ENCODE data around the gene SH3YL1.
A peak's percentile ranks its signal among the peaks of the same experiment; 100 is the strongest.

SH3YL1 gene, protein sequence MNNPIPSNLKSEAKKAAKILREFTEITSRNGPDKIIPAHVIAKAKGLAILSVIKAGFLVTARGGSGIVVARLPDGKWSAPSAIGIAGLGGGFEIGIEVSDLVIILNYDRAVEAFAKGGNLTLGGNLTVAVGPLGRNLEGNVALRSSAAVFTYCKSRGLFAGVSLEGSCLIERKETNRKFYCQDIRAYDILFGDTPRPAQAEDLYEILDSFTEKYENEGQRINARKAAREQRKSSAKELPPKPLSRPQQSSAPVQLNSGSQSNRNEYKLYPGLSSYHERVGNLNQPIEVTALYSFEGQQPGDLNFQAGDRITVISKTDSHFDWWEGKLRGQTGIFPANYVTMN

DNA sequence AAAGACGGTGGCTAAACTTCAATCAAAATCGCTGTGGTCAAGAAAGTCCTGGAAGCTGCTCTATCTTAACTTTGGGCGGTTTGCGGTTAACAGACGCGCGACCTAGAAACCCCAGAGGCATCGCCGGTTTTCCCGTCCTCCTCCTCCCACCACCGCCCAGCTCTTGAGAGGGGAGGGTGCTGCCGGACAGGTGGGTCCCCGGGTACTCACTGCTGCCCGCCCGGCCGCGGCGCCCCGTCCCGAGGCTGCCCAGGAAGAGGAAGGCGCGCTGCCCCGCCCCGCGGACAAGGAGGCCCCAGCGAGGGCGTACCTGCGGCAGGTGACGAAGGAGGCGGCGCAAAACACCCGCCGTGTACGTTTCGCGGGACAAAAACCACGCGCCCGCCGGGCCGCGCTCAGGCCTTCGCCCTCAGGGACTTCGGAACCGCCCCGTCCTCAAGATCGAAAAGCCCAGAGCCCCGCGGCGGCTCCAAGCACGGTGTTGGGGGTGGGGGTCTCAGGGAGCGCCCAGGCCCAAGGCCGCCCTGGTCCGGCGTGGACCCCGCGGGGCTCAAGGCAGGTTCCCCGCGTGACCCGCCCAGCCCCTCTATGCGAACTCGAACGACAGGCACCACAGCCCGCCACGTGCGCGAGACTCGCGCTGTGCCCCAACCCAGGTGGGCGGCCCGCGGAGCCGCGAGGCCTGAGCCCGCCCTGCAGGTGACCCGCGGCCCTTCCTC lies at the start of gene SH3YL1:
TSS of gene SH3YL1 (minus strand) at position 259 of the 719 bp plus-strand sequence. CDS start at position 211, 48 bp downstream.
- TF ChIP-seq, protein P1, sequence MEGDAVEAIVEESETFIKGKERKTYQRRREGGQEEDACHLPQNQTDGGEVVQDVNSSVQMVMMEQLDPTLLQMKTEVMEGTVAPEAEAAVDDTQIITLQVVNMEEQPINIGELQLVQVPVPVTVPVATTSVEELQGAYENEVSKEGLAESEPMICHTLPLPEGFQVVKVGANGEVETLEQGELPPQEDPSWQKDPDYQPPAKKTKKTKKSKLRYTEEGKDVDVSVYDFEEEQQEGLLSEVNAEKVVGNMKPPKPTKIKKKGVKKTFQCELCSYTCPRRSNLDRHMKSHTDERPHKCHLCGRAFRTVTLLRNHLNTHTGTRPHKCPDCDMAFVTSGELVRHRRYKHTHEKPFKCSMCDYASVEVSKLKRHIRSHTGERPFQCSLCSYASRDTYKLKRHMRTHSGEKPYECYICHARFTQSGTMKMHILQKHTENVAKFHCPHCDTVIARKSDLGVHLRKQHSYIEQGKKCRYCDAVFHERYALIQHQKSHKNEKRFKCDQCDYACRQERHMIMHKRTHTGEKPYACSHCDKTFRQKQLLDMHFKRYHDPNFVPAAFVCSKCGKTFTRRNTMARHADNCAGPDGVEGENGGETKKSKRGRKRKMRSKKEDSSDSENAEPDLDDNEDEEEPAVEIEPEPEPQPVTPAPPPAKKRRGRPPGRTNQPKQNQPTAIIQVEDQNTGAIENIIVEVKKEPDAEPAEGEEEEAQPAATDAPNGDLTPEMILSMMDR (IDR thresholded peaks at IDR 0.05; ENCODE audit: low read depth, low read length): no peak
- peak within 1 kb of the TSS; percentile 91 to 93 for H3K4me3 ChIP-seq (replicated peaks in 1 of 2; ENCODE audit: low read depth in 2 of 2, low read length in 2 of 2)
- peak in 1 of 2 donors; percentile 19 for DNase-seq (ENCODE audit: low read depth in 2 of 2)

DNA sequence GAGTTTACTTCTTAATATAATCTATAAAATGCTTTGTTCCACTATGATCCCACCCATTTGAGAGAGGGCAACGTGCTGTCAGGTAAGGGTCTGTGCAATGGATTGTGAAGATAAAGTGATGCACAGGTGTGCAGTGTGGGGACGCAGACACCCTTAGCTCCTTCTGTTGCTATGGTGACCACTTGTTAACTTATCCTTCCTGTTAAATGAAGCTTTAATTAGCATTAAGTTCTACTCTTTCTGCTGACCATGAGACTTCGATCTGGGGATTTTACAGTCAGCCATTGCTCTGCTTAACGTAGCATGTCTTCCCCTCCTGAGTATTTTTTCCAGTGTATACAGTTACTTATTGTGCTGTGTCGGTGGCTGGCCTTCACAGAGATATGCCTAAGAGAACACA lies 47.2 kb upstream of the SH3YL1 start:
- TF ChIP-seq, protein P1 (IDR thresholded peaks at IDR 0.05; ENCODE audit: low read depth, low read length): no peak
- H3K4me3 ChIP-seq (replicated peaks in 1 of 2; ENCODE audit: low read depth in 2 of 2, low read length in 2 of 2): no peak overlapping the region
- no peak for DNase-seq (ENCODE audit: low read depth in 2 of 2)

DNA sequence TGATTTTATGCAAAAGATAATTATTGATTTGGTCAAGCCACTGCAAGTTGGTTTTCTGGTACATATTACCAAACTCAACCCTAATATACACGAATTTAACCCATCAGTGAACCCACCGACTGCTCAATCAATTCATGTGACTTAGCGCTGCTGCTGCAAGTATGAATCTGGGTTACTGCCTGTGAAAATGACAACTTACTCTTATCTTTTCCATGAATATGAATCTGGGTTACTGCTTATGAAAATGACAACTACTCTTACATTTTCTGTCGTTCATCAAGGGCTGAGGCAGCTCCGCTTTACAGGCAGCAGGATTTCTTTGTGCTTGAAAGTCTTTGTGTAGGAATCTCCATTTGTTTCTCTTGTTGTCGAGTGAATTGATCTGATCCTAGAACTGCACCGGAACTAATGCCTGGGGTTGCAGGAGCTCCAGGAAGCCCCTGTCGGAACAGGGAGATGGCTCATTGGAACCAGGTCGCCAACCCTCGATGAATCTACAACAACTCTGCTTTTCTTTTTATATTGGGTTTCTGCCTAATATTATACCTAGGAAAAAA lies 46.2 kb upstream of the SH3YL1 start:
- DNase-seq (ENCODE audit: low read depth in 2 of 2): no peak
- H3K4me3 ChIP-seq (replicated peaks in 1 of 2; ENCODE audit: low read depth in 2 of 2, low read length in 2 of 2): no peak overlapping the region
- TF ChIP-seq, protein P1 (IDR thresholded peaks at IDR 0.05; ENCODE audit: low read depth, low read length): no peak

DNA sequence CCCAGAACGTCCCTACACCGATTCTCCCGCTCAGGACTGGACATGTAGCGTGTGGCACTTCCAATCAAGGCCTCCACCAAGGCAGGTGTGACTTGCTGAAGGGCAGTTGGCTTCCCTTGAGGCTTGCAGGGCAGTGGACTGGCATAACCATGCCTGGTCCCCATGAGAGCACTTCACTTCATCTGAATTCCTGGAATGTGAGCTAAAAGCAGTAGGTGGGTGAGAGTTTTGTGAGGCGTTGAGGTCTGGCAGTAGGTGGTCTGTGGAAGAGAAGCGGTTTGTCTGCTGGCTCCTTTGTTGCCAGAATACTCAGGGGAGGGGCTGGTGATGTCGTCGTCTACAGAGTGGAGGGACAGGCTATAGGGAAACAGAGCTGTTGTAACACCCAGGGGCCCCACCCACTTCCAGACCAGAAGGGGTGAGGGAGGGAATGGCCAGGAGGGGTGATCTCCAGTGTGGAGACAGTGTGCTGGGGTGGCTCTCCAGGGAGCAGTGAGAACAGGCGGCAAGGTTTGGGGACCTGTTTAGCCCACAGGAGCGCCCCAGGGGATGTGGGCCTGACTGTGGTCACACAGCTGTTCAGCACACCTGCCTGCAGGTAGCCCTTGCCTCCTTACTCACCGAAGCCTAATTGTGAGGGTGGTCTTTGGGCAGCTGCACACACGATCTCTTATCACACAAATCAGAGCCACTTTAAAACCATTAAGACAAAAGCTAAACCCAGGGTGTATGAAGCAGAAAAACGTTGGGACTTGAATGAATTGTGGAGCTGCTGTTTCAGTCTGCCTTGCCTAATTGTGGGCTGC lies 45.5 kb upstream of the SH3YL1 start:
- no peak for DNase-seq (ENCODE audit: low read depth in 2 of 2)
- TF ChIP-seq, protein P1 (IDR thresholded peaks at IDR 0.05; ENCODE audit: low read depth, low read length): no peak
- H3K4me3 ChIP-seq (replicated peaks in 1 of 2; ENCODE audit: low read depth in 2 of 2, low read length in 2 of 2): no peak overlapping the region

DNA sequence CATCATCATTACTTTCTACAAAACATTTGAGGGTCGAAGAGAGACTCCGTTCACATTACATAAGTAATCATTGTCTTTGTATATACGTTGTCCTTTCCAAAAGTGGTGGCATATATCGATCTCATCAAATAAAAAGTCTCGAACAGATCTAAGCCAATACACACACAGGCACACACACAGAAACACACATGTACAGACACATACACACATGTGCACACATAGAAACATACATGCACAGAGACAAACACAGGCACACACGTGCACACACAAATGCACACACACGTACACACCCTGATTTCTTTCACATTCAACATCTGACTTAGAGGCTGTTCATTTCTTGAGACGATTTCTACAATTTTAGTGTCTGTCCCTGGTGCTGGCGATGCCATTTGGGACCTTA lies 41.5 kb upstream of the SH3YL1 start:
- no peak overlapping the region for H3K4me3 ChIP-seq (replicated peaks in 1 of 2; ENCODE audit: low read depth in 2 of 2, low read length in 2 of 2)
- TF ChIP-seq, protein P1 (IDR thresholded peaks at IDR 0.05; ENCODE audit: low read depth, low read length): no peak
- no peak for DNase-seq (ENCODE audit: low read depth in 2 of 2)

DNA sequence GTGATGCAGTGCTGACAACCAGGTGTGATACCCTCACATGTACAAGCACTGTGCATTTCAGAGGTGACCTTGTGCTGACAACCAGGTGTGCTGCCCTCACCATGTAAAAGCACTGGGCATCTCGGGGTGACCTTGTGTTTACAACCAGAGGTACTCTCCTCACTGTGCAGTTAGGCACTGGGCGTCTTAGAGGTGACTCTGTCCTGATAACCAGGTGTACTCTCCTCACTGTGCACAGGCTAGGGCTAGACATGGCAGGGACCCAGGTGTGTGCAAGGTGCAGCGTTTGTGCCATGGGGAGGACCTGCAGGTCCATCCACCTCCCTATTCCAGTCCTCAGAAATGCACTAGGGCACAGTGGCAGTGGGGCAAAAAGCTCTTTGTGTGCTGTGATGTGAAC lies 32.5 kb upstream of the SH3YL1 start:
- no peak overlapping the region for H3K4me3 ChIP-seq (replicated peaks in 1 of 2; ENCODE audit: low read depth in 2 of 2, low read length in 2 of 2)
- TF ChIP-seq, protein P1 (IDR thresholded peaks at IDR 0.05; ENCODE audit: low read depth, low read length): no peak
- DNase-seq (ENCODE audit: low read depth in 2 of 2): no peak

Measured in cardiac fibroblast (primary cell).